Neuron (in vitro differentiated cells): ENCODE data around the gene TNNC1.

Experiments used
- H2AFZ ChIP-seq: one replicate; pipeline ENCODE4 v1.6.1; 2013; ENCODE audit warnings: low read depth, mild to moderate bottlenecking, inconsistent platforms, low read length, moderate library complexity
- H3K27me3 ChIP-seq: one replicate; pipeline ENCODE4 v1.6.1; 2013; ENCODE audit warnings: low read length; ENCODE audit not compliant: insufficient read depth
- H3K36me3 ChIP-seq: one replicate; pipeline ENCODE4 v1.6.1; 2013; ENCODE audit warnings: low read length; ENCODE audit not compliant: insufficient read depth
- H3K4me1 ChIP-seq: one replicate; pipeline ENCODE4 v1.6.1; 2013; ENCODE audit warnings: low read length; ENCODE audit not compliant: insufficient read depth
- H3K4me3 ChIP-seq: 2 replicates; pipeline ENCODE4 v1.5.1; 2013; ENCODE audit warnings: mild to moderate bottlenecking, low read length, moderate library complexity
- H3K9me3 ChIP-seq: one replicate; pipeline ENCODE4 v1.6.1; 2013; ENCODE audit warnings: low read length

TNNC1 gene

GRCh38 chr3:52490035-52490938 lies 36.4 kb upstream of the TNNC1 start:
- H3K4me3 ChIP-seq: no peak overlapping the region
- H2AFZ ChIP-seq: no peak overlapping the region
- peaks cover 72% of the 10 kb centered on the region for H3K36me3 ChIP-seq
- no peaks in the 10 kb centered on the region for H3K27me3 ChIP-seq
- no peaks in the 10 kb centered on the region for H3K4me1 ChIP-seq
- no peaks in the 10 kb centered on the region for H3K9me3 ChIP-seq

- Histone ChIP-seq H3K4me3 (no peak overlapping the region), H3K9me3 (no peaks in the 10 kb centered on the region), H3K36me3 (peaks cover 76% of the 10 kb centered on the region), H2AFZ (no peak overlapping the region), H3K27me3 (no peaks in the 10 kb centered on the region), H3K4me1 (peaks cover 2% of the 10 kb centered on the region)
Observed at GRCh38 chr3:52489453-52489852, 35.6 kb upstream of the TNNC1 start.

- no peaks in the 10 kb centered on the region for H3K27me3 ChIP-seq
- no peak overlapping the region for H3K4me3 ChIP-seq
- peaks cover 8% of the 10 kb centered on the region for H3K4me1 ChIP-seq
- H3K36me3 ChIP-seq: peaks cover 76% of the 10 kb centered on the region
- H2AFZ ChIP-seq: no peak overlapping the region
- H3K9me3 ChIP-seq: no peaks in the 10 kb centered on the region
Observed at GRCh38 chr3:52488746-52489145, 34.9 kb upstream of the TNNC1 start.

DNA sequence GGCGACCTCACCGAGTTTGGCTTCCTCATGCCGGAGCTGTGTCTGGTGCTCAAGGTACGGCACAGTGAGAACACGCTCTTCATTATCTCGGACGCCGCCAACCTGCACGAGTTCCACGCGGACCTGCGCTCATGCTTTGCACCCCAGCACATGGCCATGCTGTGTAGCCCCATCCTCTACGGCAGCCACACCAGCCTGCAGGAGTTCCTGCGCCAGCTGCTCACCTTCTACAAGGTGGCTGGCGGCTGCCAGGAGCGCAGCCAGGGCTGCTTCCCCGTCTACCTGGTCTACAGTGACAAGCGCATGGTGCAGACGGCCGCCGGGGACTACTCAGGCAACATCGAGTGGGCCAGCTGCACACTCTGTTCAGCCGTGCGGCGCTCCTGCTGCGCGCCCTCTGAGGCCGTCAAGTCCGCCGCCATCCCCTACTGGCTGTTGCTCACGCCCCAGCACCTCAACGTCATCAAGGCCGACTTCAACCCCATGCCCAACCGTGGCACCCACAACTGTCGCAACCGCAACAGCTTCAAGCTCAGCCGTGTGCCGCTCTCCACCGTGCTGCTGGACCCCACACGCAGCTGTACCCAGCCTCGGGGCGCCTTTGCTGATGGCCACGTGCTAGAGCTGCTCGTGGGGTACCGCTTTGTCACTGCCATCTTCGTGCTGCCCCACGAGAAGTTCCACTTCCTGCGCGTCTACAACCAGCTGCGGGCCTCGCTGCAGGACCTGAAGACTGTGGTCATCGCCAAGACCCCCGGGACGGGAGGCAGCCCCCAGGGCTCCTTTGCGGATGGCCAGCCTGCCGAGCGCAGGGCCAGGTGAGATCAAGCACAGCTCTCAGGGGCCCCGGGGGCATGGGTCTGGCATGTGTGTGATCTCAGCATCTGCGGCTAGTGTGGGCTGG lies 34.2 kb upstream of the TNNC1 start:
- Histone ChIP-seq H3K36me3 (peaks cover 76% of the 10 kb centered on the region), H2AFZ (no peak overlapping the region), H3K27me3 (no peaks in the 10 kb centered on the region), H3K9me3 (no peaks in the 10 kb centered on the region), H3K4me3 (no peak overlapping the region), H3K4me1 (peaks cover 15% of the 10 kb centered on the region)

DNA sequence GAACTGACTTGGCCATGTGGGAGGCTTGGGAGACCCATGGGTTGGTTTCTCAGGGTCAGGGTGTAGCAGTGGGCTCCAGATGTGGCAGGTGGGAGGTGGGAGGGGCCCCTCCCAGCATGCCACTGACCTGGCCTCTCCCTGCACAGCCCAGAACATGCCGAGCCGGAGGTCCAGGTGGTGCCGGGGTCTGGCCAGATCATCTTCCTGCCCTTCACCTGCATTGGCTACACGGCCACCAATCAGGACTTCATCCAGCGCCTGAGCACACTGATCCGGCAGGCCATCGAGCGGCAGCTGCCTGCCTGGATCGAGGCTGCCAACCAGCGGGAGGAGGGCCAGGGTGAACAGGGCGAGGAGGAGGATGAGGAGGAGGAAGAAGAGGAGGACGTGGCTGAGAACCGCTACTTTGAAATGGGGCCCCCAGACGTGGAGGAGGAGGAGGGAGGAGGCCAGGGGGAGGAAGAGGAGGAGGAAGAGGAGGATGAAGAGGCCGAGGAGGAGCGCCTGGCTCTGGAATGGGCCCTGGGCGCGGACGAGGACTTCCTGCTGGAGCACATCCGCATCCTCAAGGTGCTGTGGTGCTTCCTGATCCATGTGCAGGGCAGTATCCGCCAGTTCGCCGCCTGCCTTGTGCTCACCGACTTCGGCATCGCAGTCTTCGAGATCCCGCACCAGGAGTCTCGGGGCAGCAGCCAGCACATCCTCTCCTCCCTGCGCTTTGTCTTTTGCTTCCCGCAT lies 33.4 kb upstream of the TNNC1 start:
- H3K4me3 ChIP-seq: no peak overlapping the region
- no peaks in the 10 kb centered on the region for H3K9me3 ChIP-seq
- no peaks in the 10 kb centered on the region for H3K27me3 ChIP-seq
- peaks cover 19% of the 10 kb centered on the region for H3K4me1 ChIP-seq
- peaks cover 77% of the 10 kb centered on the region for H3K36me3 ChIP-seq
- H2AFZ ChIP-seq: no peak overlapping the region

GRCh38 chr3:52484680-52485461 lies 31.0 kb upstream of the TNNC1 start:
- Histone ChIP-seq H3K4me3 (no peak overlapping the region), H3K36me3 (peaks cover 77% of the 10 kb centered on the region), H3K9me3 (no peaks in the 10 kb centered on the region), H3K4me1 (peaks cover 19% of the 10 kb centered on the region), H2AFZ (no peak overlapping the region), H3K27me3 (no peaks in the 10 kb centered on the region)

- Histone ChIP-seq H3K9me3 (no peaks in the 10 kb centered on the region), H2AFZ (no peak overlapping the region), H3K27me3 (no peaks in the 10 kb centered on the region), H3K4me1 (peaks cover 19% of the 10 kb centered on the region), H3K36me3 (peaks cover 77% of the 10 kb centered on the region), H3K4me3 (no peak overlapping the region)
Observed at GRCh38 chr3:52483577-52484381, 29.9 kb upstream of the TNNC1 start.

DNA sequence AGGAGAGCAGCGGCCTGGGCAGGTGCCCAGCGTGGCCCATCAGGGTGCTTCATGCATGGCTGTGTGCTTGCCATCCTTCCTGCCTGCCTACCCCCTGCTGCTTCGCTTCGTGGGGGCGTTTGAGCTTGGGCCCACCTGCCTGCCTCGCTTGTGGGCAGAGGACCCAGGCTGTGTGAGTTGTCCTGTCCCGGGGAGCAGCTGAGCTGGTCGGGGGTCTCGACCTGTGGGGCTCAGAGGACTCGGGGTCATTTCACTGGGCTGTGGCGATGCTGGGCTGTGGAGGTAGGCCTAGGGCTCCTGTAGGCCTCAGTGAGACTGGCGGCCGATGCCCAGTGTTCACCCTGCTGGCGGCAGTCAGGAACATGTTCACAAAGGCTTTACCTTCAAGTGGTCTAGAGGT lies 29.2 kb upstream of the TNNC1 start:
- Histone ChIP-seq H3K4me1 (peaks cover 19% of the 10 kb centered on the region), H3K9me3 (no peaks in the 10 kb centered on the region), H3K36me3 (peaks cover 77% of the 10 kb centered on the region), H3K27me3 (no peaks in the 10 kb centered on the region), H2AFZ (no peak overlapping the region), H3K4me3 (no peak overlapping the region)

- Histone ChIP-seq H2AFZ (no peak overlapping the region), H3K4me1 (peaks cover 19% of the 10 kb centered on the region), H3K27me3 (no peaks in the 10 kb centered on the region), H3K4me3 (no peak overlapping the region), H3K9me3 (no peaks in the 10 kb centered on the region), H3K36me3 (peaks cover 77% of the 10 kb centered on the region)
Observed at GRCh38 chr3:52481819-52482521, 28.1 kb upstream of the TNNC1 start.

DNA sequence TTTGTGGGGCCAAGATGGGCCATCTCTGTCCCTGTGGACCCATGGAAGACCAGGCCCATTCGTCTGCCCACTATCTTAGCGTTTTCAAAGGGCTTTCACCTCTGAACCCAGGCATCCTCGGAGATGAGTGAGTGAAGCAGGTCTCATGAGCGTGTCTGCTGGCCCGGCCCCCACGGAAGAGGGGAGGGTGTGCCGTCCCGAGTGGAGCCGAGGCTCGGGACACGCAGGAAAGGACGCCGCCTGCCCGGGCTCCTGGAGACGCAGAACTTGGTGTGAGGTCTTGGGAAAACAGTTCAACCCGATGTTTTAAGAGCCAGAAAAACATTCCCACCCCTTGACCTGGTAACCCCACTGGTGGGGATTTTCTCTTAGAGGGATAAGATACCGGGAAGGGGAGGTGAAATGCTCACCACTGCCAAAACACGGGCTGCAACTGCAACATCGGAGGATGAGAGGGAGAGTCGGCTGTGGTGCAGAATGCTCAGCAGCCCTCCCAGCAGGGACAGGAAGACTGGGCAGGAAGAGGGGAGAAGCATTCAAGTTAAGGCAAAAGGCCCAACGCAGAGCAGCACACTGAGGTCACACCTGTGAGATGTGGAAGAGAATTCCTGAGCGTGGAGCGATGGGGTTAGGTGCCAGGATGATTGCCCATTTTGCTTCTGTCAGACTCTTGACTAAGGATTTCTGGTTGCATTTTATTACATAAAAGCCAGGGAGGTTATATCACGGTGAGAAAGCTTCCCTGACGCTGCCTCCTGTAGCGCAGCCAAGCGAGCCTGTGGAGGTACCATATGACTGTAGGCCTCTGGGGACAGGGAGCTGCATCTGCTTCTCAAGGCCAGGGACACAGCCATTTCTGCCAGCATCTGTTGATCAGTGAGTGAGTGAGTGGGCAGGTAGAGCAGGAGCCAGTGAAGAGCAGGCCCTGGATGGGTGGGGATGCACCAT lies 27.2 kb upstream of the TNNC1 start:
- Histone ChIP-seq H3K4me3 (no peak overlapping the region), H3K4me1 (peaks cover 19% of the 10 kb centered on the region), H3K9me3 (no peaks in the 10 kb centered on the region), H3K27me3 (no peaks in the 10 kb centered on the region), H3K36me3 (peaks cover 75% of the 10 kb centered on the region), H2AFZ (no peak overlapping the region)
